Measurements from ENCODE around the gene LRCH4. TPM values are rescaled to one million over a fixed set of nuclear protein-coding genes. Genes with fewer than 3 reads are reported as not detected.
"Not testable (repeated sequence)": the region's sequence is repeated elsewhere in the genome, so short reads cannot be mapped to it uniquely, and the experiment has no call there.

The LRCH4 gene
- total RNA-seq, 2 donors from 2014 or later = 144 to 154 TPM

DNA sequence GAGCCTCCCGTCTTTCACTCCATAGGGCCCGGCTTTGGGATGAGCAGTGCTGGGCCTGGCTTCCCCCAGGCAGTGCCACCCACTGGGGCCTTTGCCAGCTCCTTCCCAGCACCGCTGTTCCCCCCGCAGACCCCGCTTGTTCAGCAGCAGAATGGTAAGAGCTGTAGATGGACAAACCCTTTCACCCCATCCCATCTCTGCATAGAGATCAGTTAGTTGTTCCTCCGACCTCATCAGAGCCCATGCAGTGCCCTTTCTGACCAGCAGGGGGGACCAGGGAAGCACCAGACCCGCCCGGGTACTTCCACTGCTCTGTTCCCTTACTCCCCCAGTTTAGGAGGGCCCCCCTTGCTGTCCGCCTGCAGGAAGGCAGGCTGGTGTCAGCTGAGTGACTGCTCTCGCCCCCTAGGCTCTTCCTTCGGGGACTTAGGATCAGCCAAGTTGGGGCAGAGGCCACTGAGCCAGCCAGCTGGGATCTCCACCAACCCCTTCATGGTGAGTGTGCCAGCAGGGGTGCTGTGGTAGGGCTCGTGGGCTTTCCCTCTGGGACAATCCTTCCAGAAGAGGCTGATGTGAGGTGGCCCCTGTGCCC, 22.0 kb downstream of the LRCH4 start:
- DNase-seq = peak; percentile 83 to 84
- Mint-ChIP-seq H3K4me1 (ENCODE audit: low read depth) (peaks cover 24% of the 10 kb centered on the region), H3K4me3 (no peak overlapping the region), H3K36me3 (ENCODE audit: insufficient read depth in 2 of 2) (peaks cover 3 to 9% of the 10 kb centered on the region in 2 donors), H3K27me3 (ENCODE audit: low read depth) (no peaks in the 10 kb centered on the region), H3K9me3 (no peaks in the 10 kb centered on the region), H3K27ac (no peak overlapping the region)
- ATAC-seq (replicated peaks in 1 of 2) = peak; percentile 55 to 56

DNA sequence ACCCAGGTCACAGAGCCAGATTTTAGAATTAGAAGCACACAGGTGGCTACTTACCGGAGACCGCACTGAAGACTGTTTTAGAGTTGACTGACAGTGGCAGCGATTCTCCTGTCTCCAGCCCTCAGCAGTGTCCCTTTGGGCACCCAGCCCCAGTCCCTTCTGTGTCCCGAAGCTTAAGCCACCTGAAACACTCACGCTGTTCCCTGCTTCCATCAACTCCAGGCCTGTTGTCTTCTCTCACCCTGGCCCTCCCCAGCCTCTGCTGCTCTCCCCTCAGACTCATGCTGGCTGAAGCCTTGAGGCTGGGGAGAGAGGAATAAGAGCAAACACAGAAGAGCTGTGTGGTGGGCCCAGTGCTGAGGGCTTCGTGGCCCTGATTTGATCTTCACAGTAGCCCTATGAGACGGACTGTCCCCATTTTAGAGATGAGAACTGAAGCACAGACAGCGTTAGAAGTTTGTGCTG, 22.8 kb downstream of the LRCH4 start:
- H3K4me3 Mint-ChIP-seq = no peak overlapping the region
- ATAC-seq (replicated peaks in 1 of 2) (no peak), DNase-seq (no peak)
- H3K9me3 Mint-ChIP-seq = no peaks in the 10 kb centered on the region
- H3K4me1 Mint-ChIP-seq (ENCODE audit: low read depth) = peaks cover 19% of the 10 kb centered on the region
- no peaks in the 10 kb centered on the region for H3K27me3 Mint-ChIP-seq (ENCODE audit: low read depth)
- H3K27ac Mint-ChIP-seq = no peak overlapping the region
- peaks cover 3 to 9% of the 10 kb centered on the region in 2 donors for H3K36me3 Mint-ChIP-seq (ENCODE audit: insufficient read depth in 2 of 2)

DNA sequence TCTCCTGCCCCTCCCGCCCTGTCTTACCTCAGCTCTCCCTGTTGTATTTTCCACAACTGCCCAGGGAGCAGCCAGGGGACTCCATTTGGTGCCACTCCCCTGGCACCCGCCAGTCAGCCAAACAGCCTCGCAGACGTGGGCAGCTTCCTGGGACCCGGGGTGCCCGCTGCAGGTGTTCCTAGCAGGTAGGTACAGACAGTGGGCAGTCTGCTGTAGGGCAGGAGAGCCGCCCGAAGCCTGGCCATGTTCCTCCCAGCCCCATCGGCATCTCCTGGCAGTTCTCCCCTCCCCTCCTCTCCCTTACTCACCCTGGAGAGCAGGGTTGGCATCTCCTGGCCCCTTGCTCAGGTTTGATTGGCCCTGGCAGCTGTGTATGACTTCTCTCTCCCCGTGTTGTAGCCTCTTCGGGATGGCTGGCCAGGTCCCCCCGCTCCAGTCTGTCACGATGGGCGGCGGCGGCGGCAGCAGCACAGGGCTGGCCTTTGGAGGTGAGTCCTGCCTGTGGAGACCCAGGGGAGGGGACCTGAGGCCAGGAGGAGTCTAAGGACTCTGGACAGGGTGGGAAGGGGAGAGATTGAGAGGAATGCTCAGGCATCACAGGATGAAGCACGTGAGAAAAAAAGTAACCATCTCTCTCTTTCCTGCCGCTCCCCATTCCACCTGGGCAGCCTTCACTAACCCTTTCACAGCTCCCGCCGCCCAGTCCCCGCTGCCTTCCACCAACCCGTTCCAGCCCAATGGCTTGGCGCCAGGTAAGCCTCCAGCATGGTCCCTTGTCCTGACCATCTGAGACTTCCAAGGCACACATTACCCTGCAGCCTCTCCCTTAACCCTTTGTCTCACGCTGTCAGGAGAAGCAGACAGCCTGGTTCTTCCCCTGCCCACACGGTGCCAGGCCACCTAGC, 23.5 kb downstream of the LRCH4 start:
- Mint-ChIP-seq H3K4me3 (no peak overlapping the region), H3K9me3 (no peaks in the 10 kb centered on the region), H3K36me3 (ENCODE audit: insufficient read depth in 2 of 2) (peaks cover 3 to 9% of the 10 kb centered on the region in 2 donors), H3K4me1 (ENCODE audit: low read depth) (peaks cover 19% of the 10 kb centered on the region), H3K27ac (no peak overlapping the region), H3K27me3 (ENCODE audit: low read depth) (no peaks in the 10 kb centered on the region)
- DNase-seq = no peak
- no peak for ATAC-seq (replicated peaks in 1 of 2)

DNA sequence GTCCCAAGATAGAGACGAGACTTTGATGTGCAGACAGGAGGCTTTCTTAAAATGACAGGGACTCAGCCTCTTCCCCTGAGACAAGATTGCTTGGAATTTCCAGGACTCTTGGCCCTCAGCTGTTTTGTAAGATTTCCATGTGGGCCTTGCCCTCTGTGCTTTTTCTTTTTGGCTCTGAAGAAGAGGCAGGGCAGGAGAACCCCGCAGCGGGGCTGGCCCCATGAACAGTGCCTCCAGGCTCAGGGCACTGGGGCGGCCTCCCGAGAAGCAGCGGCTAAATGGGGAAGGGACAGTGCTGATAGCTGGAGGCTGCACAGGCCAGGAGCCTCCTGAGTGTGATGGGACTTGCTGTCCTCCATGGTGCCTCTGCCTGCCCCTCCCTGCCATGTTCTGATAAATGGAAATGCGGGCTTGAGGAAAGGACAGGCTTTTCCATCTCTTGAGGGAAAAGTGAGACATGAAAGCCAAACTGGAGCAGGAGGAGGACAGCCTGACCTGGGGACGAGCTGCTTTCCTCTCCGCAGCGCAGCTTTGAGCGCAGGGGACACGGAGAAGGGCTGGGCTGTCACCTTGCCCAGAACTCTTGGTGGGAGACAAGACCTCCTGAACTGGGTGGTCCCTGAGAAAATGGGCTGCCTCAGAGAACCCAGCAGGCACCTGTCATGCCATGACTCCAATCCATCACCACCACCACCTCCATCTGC, 24.3 kb downstream of the LRCH4 start:
- no peak for DNase-seq
- peaks cover 4 to 12% of the 10 kb centered on the region in 2 donors for H3K36me3 Mint-ChIP-seq (ENCODE audit: insufficient read depth in 2 of 2)
- no peak for ATAC-seq (replicated peaks in 1 of 2)
- H3K27me3 Mint-ChIP-seq (ENCODE audit: low read depth) = no peaks in the 10 kb centered on the region
- H3K9me3 Mint-ChIP-seq = no peaks in the 10 kb centered on the region
- no peak overlapping the region for H3K4me3 Mint-ChIP-seq
- peaks cover 19% of the 10 kb centered on the region for H3K4me1 Mint-ChIP-seq (ENCODE audit: low read depth)
- H3K27ac Mint-ChIP-seq = no peak overlapping the region

DNA sequence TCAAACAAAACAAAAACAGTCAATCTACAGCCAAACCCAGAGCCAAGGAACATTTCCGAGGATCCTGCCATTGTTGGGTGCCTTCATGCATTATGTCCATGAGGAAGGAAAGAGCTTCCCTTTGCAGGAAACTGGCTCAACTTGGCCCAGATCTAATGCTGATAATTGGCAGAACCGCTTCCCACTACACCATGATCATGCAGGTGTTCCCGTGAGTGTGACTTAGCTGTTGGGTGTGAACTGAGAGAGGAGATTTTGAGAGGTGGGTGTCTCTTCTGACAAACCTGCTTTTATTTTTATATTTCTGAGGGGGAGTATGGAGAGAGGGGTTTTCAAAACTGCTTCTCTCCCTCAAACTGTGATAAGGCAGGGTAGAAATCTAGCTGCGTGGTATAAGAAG, 26.8 kb downstream of the LRCH4 start:
- no peak overlapping the region for H3K27ac Mint-ChIP-seq
- ATAC-seq (replicated peaks in 1 of 2) (peak in 1 of 2 donors; percentile 2), DNase-seq (no peak)
- H3K4me1 Mint-ChIP-seq (ENCODE audit: low read depth) = peaks cover 12% of the 10 kb centered on the region
- no peaks in the 10 kb centered on the region for H3K27me3 Mint-ChIP-seq (ENCODE audit: low read depth)
- peaks cover 5 to 13% of the 10 kb centered on the region in 2 donors for H3K36me3 Mint-ChIP-seq (ENCODE audit: insufficient read depth in 2 of 2)
- H3K9me3 Mint-ChIP-seq = no peaks in the 10 kb centered on the region
- H3K4me3 Mint-ChIP-seq = no peak overlapping the region

DNA sequence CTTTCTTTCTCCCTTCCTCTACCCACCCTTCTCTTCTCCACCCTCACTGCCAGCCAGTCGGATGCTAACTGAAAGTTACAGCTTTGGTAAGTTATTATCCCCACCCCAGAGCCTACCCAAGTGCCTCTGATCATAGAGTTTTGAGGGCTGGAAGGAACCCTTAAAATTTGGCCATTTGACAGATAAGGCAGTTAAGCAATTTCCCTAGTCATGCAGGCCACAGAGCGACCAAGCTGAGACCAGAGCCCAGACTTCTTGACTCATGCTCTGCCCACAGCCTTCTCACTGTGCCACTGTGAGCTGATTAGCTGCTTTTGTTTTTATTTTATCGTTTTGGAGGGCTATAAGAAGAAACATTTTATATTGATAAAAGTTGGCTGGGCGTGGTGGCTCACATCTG, 29.4 kb downstream of the LRCH4 start:
- no peak for DNase-seq
- peaks cover 9% of the 10 kb centered on the region for H3K4me1 Mint-ChIP-seq (ENCODE audit: low read depth)

DNA sequence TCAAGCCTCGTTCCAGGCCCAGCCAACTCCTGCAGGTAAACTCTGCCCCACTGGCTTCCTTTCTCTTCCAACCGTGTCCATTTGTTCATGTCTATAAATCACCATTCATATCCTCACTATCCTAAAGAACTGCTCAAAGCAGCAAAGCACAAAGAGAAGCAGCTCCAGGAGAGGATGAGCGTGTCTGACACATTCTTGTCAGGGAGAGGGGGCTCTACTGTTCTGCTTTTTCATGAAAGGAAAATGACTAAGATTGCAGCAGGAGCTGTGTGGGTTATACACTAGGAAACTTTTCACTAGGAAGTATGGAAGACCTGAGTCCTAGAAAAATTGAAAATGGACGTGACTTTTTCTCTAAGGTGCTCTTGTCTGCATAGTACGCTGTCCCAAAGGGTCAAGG, 30.2 kb downstream of the LRCH4 start:
- no peak overlapping the region for H3K4me3 Mint-ChIP-seq

More for the DNA sequence above, 29.4 kb downstream of the LRCH4 start:
- Mint-ChIP-seq H3K27ac (peak overlapping the region; percentile 60), H3K9me3 (no peaks in the 10 kb centered on the region), H3K4me3 (no peak overlapping the region), H3K36me3 (ENCODE audit: insufficient read depth in 2 of 2) (peaks cover 8 to 17% of the 10 kb centered on the region in 2 donors), H3K27me3 (ENCODE audit: low read depth) (no peaks in the 10 kb centered on the region)
- no peak for ATAC-seq (replicated peaks in 1 of 2)

DNA sequence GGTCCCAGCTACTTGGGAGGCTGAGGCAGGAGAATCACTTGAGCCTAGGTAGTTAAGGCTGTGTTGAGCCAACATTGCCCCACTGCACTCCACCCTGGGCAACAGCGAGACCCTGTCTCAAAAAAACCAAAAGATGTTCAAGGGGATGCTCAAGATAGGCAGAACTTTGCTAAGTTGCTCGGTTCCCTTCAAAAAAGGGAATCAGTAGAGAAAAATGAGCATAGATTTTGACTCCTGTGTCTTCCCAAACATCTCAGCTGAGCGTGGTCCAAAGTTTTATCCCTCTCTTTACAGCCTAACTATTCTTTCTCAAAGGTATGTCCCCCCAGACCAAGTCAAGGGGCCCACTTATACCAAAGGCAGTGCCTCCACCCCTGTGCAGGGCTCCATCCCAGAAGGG, 32.9 kb downstream of the LRCH4 start:
- no peak overlapping the region for H3K27ac Mint-ChIP-seq
- DNase-seq = no peak

More for the DNA sequence above, 30.2 kb downstream of the LRCH4 start:
- H3K27me3 Mint-ChIP-seq (ENCODE audit: low read depth) = no peaks in the 10 kb centered on the region
- no peak for ATAC-seq (replicated peaks in 1 of 2)
- peaks cover 10% of the 10 kb centered on the region for H3K4me1 Mint-ChIP-seq (ENCODE audit: low read depth)
- H3K27ac Mint-ChIP-seq = no peak overlapping the region
- no peak for DNase-seq
- H3K9me3 Mint-ChIP-seq = no peaks in the 10 kb centered on the region
- peaks cover 8 to 15% of the 10 kb centered on the region in 2 donors for H3K36me3 Mint-ChIP-seq (ENCODE audit: insufficient read depth in 2 of 2)

DNA sequence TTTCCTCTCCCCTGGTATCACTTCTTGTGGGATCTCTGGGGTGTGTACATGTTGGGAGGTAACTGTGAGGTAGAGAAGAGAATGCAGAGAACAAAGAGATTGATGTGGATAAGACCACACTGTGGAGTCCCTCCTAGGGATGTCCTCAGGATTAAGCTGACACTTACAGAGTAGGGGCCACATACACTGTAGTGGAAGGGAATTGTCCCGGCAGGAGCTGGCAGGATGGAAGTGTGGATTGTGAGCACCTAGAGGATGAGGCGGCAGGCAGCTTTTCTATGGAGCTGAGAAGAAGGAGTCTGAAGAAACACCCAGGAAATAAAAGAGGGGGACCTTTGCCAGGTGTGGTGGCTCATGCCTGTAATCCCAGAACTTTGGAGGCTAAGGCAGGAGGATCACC, 33.4 kb downstream of the LRCH4 start:
- Mint-ChIP-seq H3K9me3 (no peaks in the 10 kb centered on the region), H3K27ac (peak overlapping the region; percentile 11), H3K27me3 (ENCODE audit: low read depth) (no peaks in the 10 kb centered on the region), H3K4me1 (ENCODE audit: low read depth) (peaks cover 32% of the 10 kb centered on the region), H3K4me3 (no peak overlapping the region), H3K36me3 (ENCODE audit: insufficient read depth in 2 of 2) (peaks cover 12 to 23% of the 10 kb centered on the region in 2 donors)
- ATAC-seq (replicated peaks in 1 of 2) (no peak), DNase-seq (no peak)

More for the DNA sequence above, 32.9 kb downstream of the LRCH4 start:
- Mint-ChIP-seq H3K9me3 (no peaks in the 10 kb centered on the region), H3K27me3 (ENCODE audit: low read depth) (no peaks in the 10 kb centered on the region), H3K4me1 (ENCODE audit: low read depth) (peaks cover 27% of the 10 kb centered on the region), H3K4me3 (no peak overlapping the region), H3K36me3 (ENCODE audit: insufficient read depth in 2 of 2) (peaks cover 12 to 21% of the 10 kb centered on the region in 2 donors)
- no peak for ATAC-seq (replicated peaks in 1 of 2)

DNA sequence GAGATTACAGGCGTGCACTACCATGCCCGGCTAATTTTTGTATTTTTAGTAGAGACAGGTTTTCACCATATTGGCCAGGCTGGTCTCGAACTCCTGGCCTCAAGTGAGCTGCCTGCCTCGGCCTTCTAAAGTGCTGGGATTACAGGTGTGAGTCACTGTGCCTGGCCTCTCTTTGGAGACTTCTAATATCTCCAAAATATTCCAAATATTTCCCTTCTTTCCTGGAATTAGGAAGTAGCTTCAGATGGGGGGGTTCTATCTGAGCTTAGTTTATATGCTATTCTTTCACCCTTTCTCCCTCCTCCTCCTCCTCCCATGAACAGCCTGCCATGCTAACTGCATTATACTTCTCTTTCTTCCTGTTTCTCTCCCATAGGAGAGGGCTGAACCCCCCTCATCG, 37.5 kb downstream of the LRCH4 start:
- Mint-ChIP-seq H3K4me3 (peak overlapping the region; percentile 30 to 53), H3K27ac (peak overlapping the region; percentile 89), H3K36me3 (ENCODE audit: insufficient read depth in 2 of 2) (peaks cover 7 to 16% of the 10 kb centered on the region in 2 donors), H3K4me1 (ENCODE audit: low read depth) (peaks cover 73% of the 10 kb centered on the region)
- not testable (repeated sequence) for DNase-seq; ATAC-seq (replicated peaks in 1 of 2); H3K27me3 Mint-ChIP-seq (ENCODE audit: low read depth); H3K9me3 Mint-ChIP-seq

DNA sequence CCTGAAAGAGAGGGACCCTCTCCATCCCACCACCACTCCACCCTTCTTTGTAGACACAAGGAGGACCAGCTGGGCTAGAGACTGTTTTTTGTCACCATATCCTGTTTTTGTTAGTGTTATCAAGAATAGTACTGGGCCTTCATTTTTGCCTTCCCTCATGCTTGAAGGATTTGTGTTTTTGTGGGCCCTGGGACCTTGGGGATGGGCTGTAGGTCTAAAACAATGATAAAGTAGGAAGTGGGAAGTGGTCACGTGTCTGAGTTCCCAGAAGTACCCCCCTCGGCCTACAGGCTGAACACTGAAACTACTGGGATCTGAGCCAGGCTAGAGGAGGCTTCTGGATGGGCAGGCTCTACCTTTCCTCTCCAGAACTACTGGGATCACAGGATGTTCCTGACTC, 38.1 kb downstream of the LRCH4 start:
- Mint-ChIP-seq H3K27ac (peak overlapping the region; percentile 94), H3K36me3 (ENCODE audit: insufficient read depth in 2 of 2) (peaks cover 7 to 14% of the 10 kb centered on the region in 2 donors), H3K9me3 (no peaks in the 10 kb centered on the region), H3K4me3 (peak overlapping the region; percentile 83 to 99), H3K4me1 (ENCODE audit: low read depth) (peaks cover 78% of the 10 kb centered on the region), H3K27me3 (ENCODE audit: low read depth) (no peaks in the 10 kb centered on the region)
- no peak for ATAC-seq (replicated peaks in 1 of 2)
- DNase-seq = no peak

DNA sequence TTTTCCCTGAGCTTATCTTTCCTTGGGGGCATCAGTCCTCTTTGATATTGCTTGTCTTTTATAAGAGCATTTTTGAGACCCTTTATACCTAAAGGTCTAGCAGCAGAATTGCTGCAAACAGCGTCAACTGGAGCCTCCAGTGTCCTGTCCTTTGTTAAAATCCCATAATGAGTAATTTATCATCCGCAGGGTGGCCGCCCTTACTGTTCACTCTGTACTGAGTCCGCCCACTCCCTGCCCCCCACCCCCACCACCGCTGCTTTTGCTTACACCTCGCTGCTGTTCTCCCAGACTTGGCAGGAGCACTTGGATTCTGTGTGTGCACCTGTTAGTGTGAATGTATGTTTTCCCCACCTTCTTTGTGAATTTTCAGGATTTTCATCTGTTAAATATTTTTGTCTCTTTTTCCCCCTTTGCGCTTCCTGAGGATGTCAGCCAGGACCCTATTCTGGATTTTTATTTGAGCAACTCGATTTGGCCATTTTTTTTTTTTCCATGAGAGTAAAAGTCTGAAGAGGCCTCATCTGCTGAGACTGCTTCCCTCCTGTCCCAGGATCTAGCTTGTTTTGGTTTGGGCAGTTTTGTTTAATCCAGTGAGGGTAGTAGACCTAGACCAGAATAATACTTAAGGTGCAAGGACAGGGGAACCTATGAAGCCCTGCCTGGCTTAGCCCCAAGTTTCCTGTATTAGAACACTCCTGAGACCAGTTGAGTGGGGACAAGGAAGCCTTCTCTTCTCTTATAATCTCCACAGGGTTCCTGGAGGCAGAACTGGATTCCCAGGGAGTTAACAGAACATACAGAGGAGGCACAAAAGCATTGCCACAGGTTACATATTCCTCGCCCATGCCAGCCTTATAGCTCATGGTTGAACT, 38.8 kb downstream of the LRCH4 start:
- ATAC-seq (replicated peaks in 1 of 2) (no peak), DNase-seq (no peak)

More for the DNA sequence above, 38.8 kb downstream of the LRCH4 start:
- Mint-ChIP-seq H3K27me3 (ENCODE audit: low read depth) (no peaks in the 10 kb centered on the region), H3K9me3 (no peaks in the 10 kb centered on the region), H3K4me3 (peak overlapping the region; percentile 83 to 99), H3K4me1 (ENCODE audit: low read depth) (peaks cover 85% of the 10 kb centered on the region), H3K36me3 (ENCODE audit: insufficient read depth in 2 of 2) (peaks cover 4 to 10% of the 10 kb centered on the region in 2 donors), H3K27ac (peak overlapping the region; percentile 94)

All from activated T-cell treated with anti-CD3 and anti-CD28 coated beads, Interleukin-2, amount 50 U/mL, for 72 hours (primary cell).